HG03139 (cell line): ENCODE results near the gene NAA60.
"Not testable (repeated sequence)": the region's sequence is repeated elsewhere in the genome, so short reads cannot be mapped to it uniquely, and the experiment has no call there.

Source experiments
- ATAC-seq: cut with Tn5 transposase; IDR thresholded peaks from one replicate; pipeline ENCODE4 v1.9.1; 2021; ENCODE audit not compliant: unreplicated experiment

NAA60 gene

GRCh38 chr16:3481696-3482658 lies 38.5 kb downstream of the NAA60 start:
- ATAC-seq, result no peak

- ATAC-seq, result no peak
Observed at GRCh38 chr16:3482659-3483241, 39.3 kb downstream of the NAA60 start.

GRCh38 chr16:3484318-3485096 lies 41.0 kb downstream of the NAA60 start:
- ATAC-seq, result no peak

GRCh38 chr16:3485097-3485745 lies 41.7 kb downstream of the NAA60 start:
- ATAC-seq, result no peak

GRCh38 chr16:3485821-3486505 lies 42.5 kb downstream of the NAA60 start:
- ATAC-seq, result no peak

- no peak for ATAC-seq
Observed at GRCh38 chr16:3486506-3487215, 43.2 kb downstream of the NAA60 start.

- ATAC-seq, result no peak
Observed at GRCh38 chr16:3487521-3488410, 44.3 kb downstream of the NAA60 start.

- no peak for ATAC-seq
Observed at GRCh38 chr16:3488801-3489200, 45.3 kb downstream of the NAA60 start.

- ATAC-seq, result no peak
Observed at GRCh38 chr16:3490911-3491629, 47.6 kb downstream of the NAA60 start.

GRCh38 chr16:3492356-3492755 lies 48.9 kb downstream of the NAA60 start:
- ATAC-seq, result no peak

- no peak for ATAC-seq
Observed at GRCh38 chr16:3494386-3494973, 51.0 kb downstream of the NAA60 start.

- ATAC-seq, result no peak
Observed at GRCh38 chr16:3495176-3495575, 51.7 kb downstream of the NAA60 start, which contains the start of gene C16orf90. C16orf90 (minus strand) TSS chr16:3495489; CDS start chr16:3495421, 68 bp downstream.

GRCh38 chr16:3496386-3496785 lies 52.9 kb downstream of the NAA60 start:
- ATAC-seq, result no peak

- no peak for ATAC-seq
Observed at GRCh38 chr16:3497771-3498170, 54.3 kb downstream of the NAA60 start.

- no peak for ATAC-seq
Observed at GRCh38 chr16:3498988-3499387, 55.5 kb downstream of the NAA60 start.

GRCh38 chr16:3501412-3501761 lies 57.9 kb downstream of the NAA60 start:
- ATAC-seq, result not testable (repeated sequence)

GRCh38 chr16:3501783-3502400 lies 58.4 kb downstream of the NAA60 start:
- ATAC-seq, result no peak
